CD4-positive, alpha-beta T cell treated with Interleukin-17A for 4 hours (primary cell): Measurements from ENCODE around the gene MAP1A.
A peak's percentile ranks its signal among the peaks of the same experiment; 100 is the strongest.

Source experiments
- DNase-seq: peaks from one replicate; pipeline ENCODE4 v3.0.0-alpha.2; 2020; ENCODE audit warnings: mixed read lengths

The MAP1A gene

GRCh38 chr15:43511012-43511885, 6.2 kb upstream of the MAP1A start:
- DNase-seq, result peak; percentile 25

DNA sequence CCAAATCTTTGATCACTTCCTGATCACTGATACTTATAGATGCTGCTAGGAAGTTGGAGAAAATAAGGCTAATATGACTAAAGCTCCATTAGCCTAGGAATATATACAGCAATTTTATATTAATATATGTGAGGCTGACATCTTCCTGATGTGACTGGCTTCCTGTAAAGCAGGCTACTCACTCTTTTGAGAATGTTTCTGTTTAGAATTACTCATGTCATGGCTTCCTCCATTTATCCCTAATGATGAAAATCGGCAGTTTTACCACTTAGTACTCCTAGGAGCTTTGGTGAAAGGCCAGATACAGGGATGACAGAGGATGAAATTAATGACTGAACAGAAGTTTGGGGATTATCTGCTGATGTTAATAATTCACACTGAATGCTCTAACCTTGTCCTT, 3.9 kb upstream of the MAP1A start:
- DNase-seq, result no peak

GRCh38 chr15:43514241-43515057, 3.0 kb upstream of the MAP1A start:
- peak; percentile 42 for DNase-seq

- DNase-seq, result no peak
Measured at GRCh38 chr15:43515741-43516140, 1.7 kb upstream of the MAP1A start.

DNA sequence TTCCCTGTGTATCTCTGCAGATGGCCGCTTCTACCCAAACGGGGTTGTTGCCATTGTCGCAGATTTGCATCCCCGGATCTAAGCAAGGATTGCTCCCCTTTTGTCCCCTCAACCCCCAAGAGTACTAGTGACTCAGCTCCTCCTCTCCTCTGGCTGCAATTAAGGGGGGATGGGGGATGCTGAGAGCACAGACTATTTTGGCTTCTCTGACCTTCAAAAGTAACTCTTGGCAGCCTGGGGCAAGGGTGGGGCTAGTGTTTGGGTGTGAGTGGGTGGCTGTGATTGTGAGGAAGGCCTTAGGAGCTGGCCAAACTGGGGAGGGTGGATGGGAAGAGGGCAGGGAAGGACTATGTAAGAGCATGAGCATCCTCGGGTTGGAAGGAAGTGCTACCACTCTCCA, 1.2 kb upstream of the MAP1A start:
- no peak for DNase-seq

DNA sequence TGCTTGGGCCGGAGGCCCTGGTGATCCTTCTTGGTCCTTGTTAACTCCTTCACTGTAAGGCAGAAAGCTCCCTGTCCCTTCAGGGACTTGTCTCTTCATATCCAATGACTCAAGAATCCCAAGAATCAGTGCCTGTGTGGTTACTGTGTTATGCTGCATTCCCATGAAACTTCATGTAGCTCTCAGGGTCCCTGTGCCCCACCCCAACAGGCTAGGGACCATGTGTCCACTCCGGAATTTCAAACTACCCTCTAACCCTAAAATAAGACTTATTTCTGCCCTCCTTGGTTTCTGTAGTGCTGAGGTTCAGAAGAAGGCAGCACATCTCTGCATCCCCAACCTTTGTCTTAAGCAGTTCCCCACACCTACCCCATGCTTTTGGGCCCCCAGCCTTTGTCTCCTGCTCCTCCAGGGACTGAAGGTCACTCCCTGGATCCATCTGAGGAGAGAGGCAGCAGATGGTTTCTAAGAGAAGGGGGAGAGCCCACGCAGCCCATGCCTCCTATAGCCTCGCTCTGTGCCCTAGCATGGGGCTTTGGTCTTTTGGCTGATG, 531 bp upstream of the MAP1A start:
- no peak for DNase-seq

GRCh38 chr15:43518197-43518761, 871 bp downstream of the MAP1A start:
- DNase-seq, result peak; percentile 33

DNA sequence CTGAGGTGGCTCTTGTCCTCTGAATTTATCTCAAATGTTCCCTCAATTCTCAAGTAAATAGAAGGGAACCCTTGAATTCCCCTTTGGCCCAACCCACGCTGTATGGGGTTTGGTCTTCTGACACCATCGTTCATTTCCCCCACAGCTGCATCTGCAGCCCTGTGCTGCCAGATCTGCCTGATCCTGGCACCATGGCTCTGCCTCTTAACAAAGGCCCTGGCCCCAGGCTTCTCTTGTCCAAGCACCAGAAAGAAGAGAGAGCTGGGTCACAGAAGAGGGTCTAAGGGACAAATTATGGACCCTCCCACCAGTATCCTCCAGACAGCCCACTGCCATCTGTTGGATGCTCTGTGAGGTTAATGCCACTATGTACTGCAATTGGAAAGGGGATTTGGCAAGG, 1.8 kb downstream of the MAP1A start:
- no peak for DNase-seq

- no peak for DNase-seq
Measured at GRCh38 chr15:43520138-43520537, 2.7 kb downstream of the MAP1A start.

DNA sequence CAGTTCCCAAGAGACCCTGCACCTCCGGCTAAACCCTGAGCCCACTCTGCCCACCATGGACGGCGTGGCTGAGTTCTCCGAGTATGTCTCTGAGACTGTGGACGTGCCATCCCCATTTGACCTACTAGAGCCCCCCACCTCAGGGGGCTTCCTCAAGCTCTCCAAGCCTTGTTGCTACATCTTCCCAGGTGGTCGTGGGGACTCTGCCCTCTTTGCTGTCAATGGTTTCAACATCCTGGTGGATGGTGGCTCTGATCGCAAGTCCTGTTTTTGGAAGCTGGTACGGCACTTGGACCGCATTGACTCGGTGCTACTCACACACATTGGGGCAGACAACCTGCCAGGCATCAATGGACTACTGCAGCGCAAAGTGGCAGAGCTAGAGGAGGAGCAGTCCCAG, 4.0 kb downstream of the MAP1A start:
- DNase-seq, result no peak

DNA sequence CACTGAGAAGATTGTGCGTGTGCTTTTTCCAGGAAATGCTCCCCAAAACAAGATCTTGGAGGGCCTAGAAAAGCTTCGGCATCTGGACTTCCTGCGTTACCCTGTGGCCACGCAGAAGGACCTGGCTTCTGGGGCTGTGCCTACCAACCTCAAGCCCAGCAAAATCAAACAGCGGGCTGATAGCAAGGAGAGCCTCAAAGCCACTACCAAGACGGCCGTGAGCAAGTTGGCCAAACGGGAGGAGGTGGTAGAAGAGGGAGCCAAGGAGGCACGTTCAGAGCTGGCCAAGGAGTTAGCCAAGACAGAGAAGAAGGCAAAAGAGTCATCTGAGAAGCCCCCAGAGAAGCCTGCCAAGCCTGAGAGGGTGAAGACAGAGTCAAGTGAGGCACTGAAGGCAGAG, 4.8 kb downstream of the MAP1A start:
- no peak for DNase-seq

GRCh38 chr15:43523646-43524045, 6.2 kb downstream of the MAP1A start:
- no peak for DNase-seq

DNA sequence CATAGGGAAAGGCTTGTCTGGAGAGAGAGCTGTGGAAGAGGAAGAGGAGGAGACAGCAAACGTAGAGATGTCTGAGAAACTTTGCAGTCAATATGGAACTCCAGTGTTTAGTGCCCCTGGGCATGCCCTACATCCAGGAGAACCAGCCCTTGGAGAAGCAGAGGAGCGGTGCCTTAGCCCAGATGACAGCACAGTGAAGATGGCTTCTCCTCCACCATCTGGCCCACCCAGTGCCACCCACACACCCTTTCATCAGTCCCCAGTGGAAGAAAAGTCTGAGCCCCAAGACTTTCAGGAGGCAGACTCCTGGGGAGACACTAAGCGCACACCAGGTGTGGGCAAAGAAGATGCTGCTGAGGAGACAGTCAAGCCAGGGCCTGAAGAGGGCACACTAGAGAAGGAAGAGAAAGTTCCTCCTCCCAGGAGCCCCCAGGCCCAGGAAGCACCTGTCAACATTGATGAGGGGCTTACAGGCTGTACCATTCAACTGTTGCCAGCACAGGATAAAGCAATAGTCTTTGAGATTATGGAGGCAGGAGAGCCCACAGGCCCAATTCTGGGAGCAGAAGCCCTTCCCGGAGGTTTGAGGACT, 6.9 kb downstream of the MAP1A start:
- DNase-seq, result no peak

DNA sequence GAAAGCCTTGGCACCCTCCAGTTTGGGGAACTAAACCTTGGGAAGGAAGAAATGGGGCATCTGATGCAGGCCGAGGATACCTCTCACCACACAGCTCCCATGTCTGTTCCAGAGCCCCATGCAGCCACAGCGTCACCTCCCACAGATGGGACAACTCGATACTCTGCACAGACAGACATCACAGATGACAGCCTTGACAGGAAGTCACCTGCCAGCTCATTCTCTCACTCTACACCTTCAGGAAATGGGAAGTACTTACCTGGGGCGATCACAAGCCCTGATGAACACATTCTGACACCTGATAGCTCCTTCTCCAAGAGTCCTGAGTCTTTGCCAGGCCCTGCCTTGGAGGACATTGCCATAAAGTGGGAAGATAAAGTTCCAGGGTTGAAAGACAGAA, 7.7 kb downstream of the MAP1A start:
- no peak for DNase-seq

- no peak for DNase-seq
Measured at GRCh38 chr15:43526261-43526930, 9.0 kb downstream of the MAP1A start.

DNA sequence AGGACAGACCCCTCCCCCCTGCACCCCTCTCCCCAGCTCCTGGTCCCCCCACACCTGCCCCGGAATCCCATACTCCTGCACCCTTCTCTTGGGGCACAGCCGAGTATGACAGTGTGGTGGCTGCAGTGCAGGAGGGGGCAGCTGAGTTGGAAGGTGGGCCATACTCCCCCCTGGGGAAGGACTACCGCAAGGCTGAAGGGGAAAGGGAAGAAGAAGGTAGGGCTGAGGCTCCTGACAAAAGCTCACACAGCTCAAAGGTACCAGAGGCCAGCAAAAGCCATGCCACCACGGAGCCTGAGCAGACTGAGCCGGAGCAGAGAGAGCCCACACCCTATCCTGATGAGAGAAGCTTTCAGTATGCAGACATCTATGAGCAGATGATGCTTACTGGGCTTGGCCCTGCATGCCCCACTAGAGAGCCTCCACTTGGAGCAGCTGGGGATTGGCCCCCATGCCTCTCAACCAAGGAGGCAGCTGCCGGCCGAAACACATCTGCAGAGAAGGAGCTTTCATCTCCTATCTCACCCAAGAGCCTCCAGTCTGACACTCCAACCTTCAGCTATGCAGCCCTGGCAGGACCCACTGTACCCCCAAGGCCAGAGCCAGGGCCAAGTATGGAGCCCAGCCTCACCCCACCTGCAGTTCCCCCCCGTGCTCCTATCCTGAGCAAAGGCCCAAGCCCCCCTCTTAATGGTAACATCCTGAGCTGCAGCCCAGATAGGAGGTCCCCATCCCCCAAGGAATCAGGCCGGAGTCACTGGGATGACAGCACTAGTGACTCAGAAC, 9.8 kb downstream of the MAP1A start:
- DNase-seq, result no peak

- no peak for DNase-seq
Measured at GRCh38 chr15:43527802-43528541, 10.6 kb downstream of the MAP1A start.

GRCh38 chr15:43528542-43529007, 11.2 kb downstream of the MAP1A start:
- DNase-seq, result no peak

GRCh38 chr15:43529141-43529540, 11.7 kb downstream of the MAP1A start:
- DNase-seq, result no peak

DNA sequence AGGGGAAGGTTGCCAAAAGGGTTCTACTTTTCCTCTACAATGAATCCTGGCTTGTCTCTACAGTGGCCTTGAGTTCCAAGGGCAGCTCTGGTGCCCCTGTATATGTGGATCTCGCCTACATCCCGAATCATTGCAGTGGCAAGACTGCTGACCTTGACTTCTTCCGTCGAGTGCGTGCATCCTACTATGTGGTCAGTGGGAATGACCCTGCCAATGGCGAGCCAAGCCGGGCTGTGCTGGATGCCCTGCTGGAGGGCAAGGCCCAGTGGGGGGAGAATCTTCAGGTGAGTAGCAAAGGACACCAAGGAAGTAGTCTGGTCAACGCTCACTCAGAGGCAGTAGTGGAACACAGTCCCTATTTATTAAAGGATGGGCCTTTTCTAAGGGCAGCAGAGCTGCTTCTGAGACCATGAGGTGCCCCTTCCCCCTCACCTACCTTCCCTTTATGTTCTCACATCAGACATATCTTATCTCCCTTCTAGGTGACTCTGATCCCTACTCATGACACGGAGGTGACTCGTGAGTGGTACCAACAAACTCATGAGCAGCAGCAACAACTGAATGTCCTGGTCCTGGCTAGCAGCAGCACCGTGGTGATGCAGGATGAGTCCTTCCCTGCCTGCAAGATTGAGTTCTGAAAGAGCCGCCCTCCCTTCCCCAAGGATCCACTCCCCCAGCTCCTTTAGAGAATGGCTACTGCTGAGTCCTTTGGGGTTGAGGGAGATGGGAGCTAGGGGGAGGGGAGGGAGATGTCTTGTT, 12.4 kb downstream of the MAP1A start:
- no peak for DNase-seq
